HG03196 (cell line): ENCODE results near the gene FBN2.

ENCODE experiments used
- ATAC-seq: cut with Tn5 transposase; IDR thresholded peaks from one replicate; pipeline ENCODE4 v1.9.1; 2021; ENCODE audit not compliant: unreplicated experiment

The FBN2 gene

DNA sequence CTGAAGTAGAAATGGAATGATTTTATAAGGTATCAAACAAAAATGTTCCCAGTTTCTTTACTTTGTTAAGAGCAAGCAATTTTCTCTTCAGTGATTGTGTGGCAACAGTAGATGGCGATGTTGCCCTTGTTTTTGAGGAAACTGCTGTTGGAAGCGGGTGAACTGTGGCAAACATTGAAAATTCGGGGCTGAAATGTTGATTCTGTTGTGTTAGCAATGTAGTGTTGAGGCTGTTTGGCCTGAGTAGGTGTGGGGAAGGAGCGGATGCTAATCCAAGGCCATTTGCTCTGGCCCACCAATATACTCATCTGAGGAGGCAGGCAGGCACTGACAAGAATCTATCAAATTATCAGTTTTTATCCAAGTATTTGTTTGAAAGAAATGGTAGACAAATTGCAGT is 324.7 kb downstream of the FBN2 start:
- ATAC-seq, result no peak

DNA sequence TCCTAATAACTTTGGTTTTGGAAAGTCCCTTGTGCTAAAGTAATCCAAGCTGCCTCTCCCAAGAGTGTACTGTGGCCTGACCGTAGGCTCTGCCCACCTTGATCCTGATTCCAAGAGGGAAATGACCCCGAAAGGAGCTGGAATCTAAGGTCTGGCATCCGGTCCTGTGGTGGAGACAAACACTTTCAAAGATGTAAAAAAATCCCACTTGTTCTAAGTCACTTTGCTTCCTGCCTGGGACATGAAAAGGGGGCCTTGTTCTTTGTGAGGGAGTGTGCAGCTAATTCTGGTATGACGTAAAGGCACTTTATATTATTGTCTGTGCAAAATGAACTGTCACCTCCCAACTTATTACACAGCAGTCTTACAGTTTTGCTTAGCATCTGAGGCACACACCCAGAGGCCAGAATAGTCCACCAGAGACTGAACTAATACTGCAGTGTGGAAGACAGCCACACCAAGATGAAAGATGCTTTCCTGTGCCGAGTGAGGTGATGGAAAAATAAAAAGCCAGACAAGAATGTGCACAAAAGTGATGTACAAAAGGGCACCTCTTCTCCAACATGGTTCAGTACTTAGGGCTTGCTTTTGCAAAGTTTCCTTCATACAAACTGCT is 325.7 kb downstream of the FBN2 start:
- ATAC-seq, result no peak

DNA sequence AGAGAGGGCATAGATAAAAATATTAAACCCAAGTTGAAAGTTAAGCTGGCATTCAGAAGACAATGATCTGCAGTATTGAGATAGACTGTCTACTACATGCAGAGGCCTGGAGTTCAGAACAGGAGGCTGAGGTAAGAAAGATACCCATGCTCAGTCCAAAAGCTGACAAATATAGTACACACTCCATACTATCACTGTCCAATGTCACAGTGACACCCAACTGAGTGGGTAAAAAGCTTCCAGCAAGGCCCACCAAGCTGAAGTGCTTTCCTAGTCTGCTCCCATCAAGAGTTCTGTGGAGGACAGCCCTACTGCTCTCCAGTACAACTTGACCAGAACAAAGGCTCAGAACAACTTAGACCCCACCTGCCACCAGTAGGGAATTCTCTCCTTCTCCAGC is 329.6 kb downstream of the FBN2 start:
- no peak for ATAC-seq
